Upper lobe of left lung (tissue), 4 donors: Measurements from ENCODE around the gene CD7.

Experiments used
- EP300 ChIP-seq, 4 donors: sonication (generic); formaldehyde crosslinking; IDR thresholded peaks; one replicate each; pipeline ENCODE4 v1.5.1; 2017; ENCODE audit warnings: antibody characterized with exemption in 4 of 4, control low read depth in 2 of 4
- TF ChIP-seq, protein P1 (sequence below), 6 experiments: fragments of 450-650 bp in 4 of 6; fragments of 200-600 bp in 2 of 6; sonication (generic) in 2 of 6; IDR thresholded peaks; one replicate each; pipeline ENCODE4 v1.5.1; 2016 to 2019; ENCODE audit warnings: antibody characterized with exemption in 6 of 6

DNA sequence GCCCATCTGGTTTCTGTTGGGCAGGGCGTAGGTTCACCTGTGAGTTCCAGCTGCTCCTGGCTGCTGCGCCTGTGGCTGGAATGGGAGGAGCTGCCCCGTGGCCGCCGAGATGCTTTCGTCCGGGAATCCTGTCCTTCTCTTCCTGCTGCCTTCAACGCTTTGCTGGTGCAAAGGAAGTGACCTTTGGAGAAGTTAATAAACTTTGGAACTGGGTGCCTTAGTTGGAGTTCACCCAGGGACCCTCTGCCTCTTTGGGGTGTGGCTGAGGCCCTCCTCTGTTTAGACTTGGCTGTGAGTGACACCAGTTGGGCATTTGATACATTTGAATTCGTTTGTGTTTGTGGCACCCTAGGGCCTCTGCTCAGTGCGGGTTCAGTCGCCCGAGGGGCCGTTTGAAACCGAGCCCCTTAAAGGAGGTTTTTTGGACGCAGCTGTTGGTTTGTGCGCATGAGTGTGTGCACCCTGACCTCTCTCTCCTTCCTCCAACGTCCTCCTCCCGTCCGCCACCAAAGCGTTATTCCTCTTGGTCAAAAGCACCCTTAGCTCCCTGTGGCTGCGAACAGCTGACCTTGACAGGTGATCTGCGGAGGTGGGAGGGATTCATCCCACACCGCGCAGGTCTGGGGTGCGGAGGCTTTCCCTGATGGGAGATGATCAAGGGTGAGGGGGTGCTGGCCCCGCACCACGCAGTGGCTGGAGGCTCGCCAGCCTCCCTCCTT, 25.1 kb upstream of the CD7 start:
- TF ChIP-seq, protein P1, sequence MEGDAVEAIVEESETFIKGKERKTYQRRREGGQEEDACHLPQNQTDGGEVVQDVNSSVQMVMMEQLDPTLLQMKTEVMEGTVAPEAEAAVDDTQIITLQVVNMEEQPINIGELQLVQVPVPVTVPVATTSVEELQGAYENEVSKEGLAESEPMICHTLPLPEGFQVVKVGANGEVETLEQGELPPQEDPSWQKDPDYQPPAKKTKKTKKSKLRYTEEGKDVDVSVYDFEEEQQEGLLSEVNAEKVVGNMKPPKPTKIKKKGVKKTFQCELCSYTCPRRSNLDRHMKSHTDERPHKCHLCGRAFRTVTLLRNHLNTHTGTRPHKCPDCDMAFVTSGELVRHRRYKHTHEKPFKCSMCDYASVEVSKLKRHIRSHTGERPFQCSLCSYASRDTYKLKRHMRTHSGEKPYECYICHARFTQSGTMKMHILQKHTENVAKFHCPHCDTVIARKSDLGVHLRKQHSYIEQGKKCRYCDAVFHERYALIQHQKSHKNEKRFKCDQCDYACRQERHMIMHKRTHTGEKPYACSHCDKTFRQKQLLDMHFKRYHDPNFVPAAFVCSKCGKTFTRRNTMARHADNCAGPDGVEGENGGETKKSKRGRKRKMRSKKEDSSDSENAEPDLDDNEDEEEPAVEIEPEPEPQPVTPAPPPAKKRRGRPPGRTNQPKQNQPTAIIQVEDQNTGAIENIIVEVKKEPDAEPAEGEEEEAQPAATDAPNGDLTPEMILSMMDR (IDR thresholded peaks at IDR 0.05): no peak
- no peak for TF ChIP-seq EP300 (IDR thresholded peaks at IDR 0.05)
